GM18508 (cell line): ENCODE data around the gene SSBP1.
"Not testable (repeated sequence)": the region's sequence is repeated elsewhere in the genome, so short reads cannot be mapped to it uniquely, and the experiment has no call there.

Experiments used
- ATAC-seq: cut with Tn5 transposase; IDR thresholded peaks from one replicate; pipeline ENCODE4 v1.9.1; 2021; ENCODE audit warnings: moderate number of reproducible peaks; ENCODE audit not compliant: insufficient read depth, unreplicated experiment

SSBP1 gene

DNA sequence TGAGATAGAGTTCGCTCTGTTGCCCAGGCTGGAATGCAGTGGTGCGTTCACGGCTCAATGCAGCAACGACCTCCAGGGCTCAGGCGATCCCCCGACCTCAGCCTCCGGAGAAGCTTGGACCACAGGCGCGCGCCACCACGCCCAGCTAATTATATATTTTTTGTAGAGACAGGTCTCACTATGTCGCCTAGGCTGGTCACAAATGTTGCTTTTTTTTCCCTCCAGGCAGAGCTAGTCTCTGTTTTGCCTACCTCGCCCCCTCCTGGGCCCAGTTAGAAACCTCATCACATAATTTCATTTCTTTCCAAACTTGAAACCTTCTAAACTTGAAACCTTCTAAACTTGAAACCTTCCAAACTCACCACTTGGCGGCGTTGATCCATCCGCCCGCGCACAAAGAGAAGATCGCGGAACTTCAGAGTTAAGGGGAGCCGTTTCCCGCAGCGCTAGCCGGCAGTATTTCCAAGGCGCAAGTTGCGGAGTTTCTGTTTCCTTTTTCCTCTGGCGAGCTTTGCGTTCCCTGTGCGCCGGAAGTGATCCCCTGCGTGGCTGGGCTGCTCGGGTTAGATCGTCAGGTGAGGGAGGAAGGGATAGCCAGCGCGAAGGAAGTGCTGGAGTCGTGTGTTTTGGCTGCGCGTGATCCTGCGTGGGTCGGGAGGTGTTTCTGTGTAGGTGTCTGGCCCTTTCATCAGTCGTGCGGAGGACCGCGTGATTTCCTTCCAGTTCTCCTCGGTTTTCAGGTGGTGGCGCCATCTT, at the start of gene SSBP1:
Gene SSBP1 (plus strand): TSS at position 523 of the 756 bp plus-strand sequence. CDS start 809 bp downstream, outside the sequence.
- peak; percentile 92 for ATAC-seq

DNA sequence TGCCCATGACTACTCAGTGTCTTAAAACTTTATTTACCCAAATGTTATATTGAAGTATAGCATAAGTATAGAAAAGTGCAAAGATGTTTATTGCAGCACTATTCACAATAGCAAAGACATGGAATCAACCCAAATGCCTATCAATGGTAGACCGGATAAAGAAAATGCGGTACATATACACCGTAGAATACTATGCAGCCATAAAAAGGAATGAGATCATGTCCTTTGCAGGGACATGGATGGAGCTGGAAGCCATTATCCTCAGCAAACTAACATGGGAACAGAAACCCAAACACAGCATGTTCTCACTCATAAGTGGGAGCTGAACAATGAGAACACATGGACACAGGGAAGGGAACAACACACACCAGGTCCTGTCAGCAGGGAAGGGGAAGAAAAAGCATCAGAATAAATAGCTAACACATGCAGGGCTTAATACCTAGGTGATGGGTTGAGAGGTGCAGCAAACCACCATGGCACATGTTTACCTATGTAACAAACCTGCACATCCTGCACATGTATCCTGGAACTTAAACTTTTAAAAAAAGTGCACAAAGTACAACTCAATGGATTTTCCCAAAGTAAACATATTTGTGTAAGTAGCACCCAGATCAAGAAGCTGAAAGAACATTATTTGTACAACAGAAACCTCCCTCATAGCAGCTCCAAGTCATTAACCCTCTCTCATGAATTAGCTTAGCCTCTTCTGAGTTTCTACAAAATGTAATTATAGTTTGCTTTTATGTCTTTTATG, 48.9 kb upstream of the SSBP1 start:
- not testable (repeated sequence) for ATAC-seq

DNA sequence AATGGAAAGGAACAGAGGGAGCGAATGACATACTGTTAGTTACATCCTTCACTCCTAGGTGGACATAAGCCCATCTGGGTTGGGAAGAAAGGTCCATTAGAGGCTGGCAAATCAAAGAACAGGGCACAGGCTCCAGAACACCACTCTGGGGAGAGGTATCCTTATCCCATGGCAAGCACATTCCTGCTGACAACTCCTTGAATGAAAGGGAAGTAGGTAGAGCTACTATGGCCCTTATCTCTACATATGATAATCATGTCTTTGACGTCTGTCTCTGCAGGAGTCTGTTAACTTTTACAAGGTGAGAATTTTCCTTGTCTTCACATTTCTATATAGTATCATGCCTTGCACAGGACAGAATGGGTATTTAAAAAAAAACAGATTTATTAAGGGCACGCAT, 46.6 kb upstream of the SSBP1 start:
- ATAC-seq, result no peak

- ATAC-seq, result no peak
Measured at GRCh38 chr7:141691961-141692360, 46.2 kb upstream of the SSBP1 start.

GRCh38 chr7:141693082-141693481, 45.1 kb upstream of the SSBP1 start:
- ATAC-seq, result no peak

DNA sequence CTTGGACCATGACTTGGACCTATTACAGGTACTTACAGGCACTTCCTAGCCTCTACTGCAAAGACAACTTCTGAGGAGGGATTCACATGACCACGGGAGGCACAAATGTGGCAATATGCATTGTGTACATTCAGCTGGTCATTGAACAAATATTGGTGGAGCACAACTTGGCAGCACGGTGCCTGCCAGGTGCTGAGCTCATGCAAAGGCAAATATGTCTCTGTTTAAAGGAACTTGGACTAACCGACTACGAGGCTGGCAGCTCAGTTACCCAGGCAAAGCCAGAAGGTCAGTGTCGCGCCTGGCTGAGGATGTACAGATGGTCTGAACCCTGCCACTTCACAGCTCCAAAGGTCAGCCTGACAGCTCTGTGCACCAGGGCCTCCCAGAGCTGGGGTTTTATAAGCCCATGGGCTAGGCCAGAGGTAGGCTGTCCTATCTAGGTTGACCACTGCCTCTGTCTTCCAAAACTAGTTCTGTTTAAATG, 42.3 kb upstream of the SSBP1 start:
- no peak for ATAC-seq

GRCh38 chr7:141696348-141696747, 41.8 kb upstream of the SSBP1 start:
- no peak for ATAC-seq

DNA sequence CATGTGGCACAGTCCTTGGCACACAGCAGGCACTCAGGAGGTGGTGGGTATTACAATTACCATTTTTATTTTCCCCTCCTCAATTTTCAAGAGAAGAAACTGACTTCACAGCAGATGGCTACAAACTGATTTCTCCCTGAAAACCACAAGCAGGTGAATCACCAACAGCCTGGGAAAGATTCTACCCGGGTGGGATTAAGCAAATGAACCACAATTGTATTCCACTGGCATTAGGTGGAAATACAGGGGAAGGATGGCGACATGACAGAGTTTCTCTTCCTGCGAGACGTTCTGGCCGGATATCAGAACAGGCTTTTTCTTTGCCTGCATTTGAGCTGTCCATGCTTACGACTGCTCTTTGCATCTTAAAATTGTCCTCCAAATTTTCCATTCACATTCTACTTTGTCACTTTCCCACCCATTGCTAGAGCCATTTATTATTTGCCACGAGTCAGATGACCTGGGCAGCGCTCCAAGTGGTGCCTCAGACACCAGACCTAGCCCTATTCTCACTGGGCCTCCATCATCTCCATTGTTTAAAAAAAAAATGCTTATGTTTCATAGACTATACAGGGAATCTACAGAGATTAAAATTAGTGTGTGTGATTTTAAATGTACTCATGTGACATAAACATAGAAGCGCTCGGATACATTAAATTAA, 40.8 kb upstream of the SSBP1 start:
- ATAC-seq, result no peak

GRCh38 chr7:141698247-141699015, 39.7 kb upstream of the SSBP1 start:
- ATAC-seq, result no peak

GRCh38 chr7:141699860-141700259, 38.3 kb upstream of the SSBP1 start:
- ATAC-seq, result no peak

DNA sequence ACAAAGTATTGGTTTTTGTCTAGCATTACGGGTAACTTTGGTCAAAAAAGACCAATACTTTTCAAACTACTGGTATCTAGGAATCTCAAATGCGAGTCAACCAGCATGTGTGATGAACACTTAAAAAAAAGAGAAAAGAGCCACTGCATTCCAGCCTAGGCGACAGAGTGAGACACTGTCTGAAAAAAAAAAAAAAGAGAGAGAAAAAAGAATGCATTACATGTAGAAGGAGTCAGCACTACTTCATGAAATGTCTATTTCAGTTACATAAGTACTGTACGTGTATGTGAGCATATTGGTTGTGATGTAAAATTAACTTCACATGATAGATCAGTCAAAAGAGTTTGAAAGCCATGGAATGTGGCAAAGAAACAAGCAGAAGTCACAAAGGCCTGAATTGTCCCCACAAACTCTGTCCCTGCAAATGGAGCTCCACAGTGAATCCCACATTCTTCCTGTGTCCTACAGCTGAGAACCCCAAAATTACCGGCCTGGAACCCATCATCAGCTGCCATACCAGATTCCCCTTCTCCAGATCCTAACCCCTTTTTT, 37.8 kb upstream of the SSBP1 start:
- ATAC-seq, result no peak

DNA sequence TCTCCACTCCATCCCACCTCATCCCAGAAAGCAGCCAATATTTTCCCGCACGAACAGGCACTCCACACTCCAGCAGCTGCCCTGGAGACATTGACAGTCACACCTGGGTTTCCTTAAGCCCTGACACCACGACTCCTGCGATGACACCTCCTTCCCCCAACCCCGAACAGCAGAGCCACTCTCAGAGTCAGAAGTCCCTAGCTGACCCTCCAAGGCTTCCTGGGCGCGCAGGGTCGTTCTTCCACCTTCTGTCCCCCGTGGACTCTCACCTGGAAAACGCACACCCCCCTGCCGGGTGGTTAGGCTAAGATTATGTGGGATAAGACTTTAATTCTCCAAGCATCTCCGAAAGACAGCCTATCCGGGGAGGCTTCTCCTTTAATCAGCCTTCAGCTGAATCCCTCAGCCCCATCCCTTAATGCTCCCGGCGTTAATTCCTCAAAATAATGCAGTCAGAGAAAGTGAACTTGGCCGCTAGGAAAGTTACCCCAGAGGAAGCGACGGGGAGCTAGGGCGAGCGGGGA, 37.2 kb upstream of the SSBP1 start:
- ATAC-seq, result no peak

DNA sequence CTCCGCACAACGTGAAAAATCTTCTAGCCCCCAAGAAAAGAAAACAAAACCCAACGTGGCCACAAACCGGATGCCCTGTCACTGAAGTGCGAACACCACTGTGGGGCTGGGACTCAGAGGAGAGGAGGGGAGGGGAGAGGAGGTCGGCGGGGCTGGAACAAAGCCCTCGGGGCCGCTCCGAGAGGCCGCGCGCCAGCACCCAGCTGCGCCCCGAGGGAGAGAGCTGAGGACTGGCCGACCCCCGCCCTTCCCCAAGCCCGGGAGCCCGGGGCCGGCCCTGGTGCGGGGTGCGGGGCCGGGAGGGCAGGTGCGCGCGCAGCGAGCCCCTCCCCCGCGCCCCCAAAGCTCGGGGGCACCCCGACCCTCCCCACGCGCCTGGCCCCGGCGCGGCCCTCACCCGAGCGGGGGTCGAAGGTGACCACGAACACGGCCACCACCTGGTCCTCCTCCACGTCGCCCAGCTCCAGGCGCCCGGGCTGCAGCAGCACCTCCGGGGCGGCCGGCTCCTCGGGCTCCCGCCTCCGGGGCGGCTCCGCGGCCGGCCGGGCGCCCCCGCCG, 36.6 kb upstream of the SSBP1 start:
- peak; percentile 36 for ATAC-seq

DNA sequence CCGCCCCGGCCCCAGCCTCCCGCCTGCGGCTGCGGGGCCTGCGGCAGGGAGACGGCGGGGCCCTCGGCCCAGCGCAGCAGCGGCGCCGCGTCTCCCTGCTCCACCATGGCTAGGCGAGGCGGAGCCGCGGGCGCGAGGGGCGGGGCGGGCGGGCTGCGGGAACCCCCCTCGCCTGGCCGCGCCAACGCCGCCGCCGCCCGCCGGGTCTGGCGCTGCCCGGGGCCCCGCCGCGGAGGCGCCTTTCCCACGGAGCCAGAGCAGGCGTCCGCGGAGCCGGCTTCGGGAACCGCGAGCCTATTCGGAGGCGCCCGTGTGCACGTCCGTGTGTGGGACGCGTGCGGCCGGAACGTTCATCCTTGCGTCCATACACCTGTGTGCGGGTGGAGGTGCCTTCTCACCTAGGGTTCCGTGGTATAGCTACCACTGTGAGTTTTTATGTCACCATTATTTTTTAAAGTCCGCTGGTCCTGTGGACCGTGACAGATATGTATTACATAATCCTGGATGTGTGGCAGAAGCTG, 36.1 kb upstream of the SSBP1 start, which contains the start of gene DENND11:
Gene DENND11 (minus strand): TSS at position 120 of the 521 bp plus-strand sequence. CDS start 13 bp downstream, at position 107.
- peak; percentile 33 for ATAC-seq

- ATAC-seq, result no peak
Measured at GRCh38 chr7:141702892-141703291, 35.3 kb upstream of the SSBP1 start.

DNA sequence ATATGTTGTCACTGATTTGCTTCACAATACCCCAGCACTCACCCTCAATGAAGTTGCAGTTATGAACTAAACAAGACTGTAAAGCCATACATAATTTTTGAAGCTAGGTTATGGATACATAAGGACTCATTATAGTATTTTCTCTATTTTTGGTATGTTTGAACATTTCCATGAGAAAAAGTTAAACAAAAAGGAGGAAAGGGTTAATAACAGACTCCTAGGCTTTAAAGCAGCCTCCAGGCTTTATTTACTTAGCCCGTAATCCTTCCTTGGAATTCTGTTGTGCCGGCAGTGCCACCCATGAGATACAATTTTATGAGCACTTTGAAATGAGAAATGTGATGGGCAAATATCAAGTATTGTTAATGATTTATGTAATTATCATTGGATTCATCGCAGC, 34.0 kb upstream of the SSBP1 start:
- no peak for ATAC-seq

DNA sequence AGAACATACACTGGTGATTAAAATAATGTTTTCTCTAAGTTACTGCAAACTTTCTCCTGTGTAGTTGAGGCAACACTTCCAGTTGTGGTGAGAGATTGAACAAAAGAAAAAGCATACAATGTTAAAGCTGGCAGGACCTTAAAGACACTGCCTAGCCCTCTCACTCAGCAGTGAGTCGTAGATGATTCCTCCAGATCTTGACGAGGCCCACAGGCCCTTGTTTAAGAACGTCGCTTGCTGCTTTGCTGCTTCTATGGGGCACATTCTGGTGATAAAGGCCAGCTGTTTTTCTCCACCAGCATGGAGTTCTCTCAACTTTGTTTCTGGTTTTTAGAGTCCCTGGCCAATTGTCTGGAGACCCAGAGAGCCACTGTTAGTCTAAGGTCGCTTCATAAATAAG, 33.4 kb upstream of the SSBP1 start:
- no peak for ATAC-seq

GRCh38 chr7:141706239-141707064, 31.7 kb upstream of the SSBP1 start:
- ATAC-seq, result no peak
